Activated CD8-positive, alpha-beta memory T cell treated with anti-CD3 and anti-CD28 coated beads, Interleukin-2, amount 10 ng/mL, durations not matched to agents 7 days and 5 days (primary cell): Measurements from ENCODE around the gene KLK12. TPM values are rescaled to one million over a fixed set of nuclear protein-coding genes. Genes with fewer than 3 reads are reported as not detected.
"Not testable (repeated sequence)": the region's sequence is repeated elsewhere in the genome, so short reads cannot be mapped to it uniquely, and the experiment has no call there.

Experiments
- ATAC-seq: fragments of 150-1000 bp; cut with Tn5 transposase; one replicate; pipeline ENCODE4 v1.10.0; 2021; ENCODE audit warnings: moderate library complexity
- CTCF ChIA-PET: fragments of 350-600 bp; sonication (Branson Sonifier 250); formaldehyde crosslinking; loops from one replicate; lab custom pipeline; 2021; ENCODE audit warnings: antibody characterized with exemption; lab: Charles Lee
- DNase-seq: peaks from one replicate; pipeline ENCODE4 v3.0.0-alpha.2; 2020
- H3K27ac Mint-ChIP-seq: one replicate; pipeline ENCODE4 v1.8.0; 2021; ENCODE audit warnings: mild to moderate bottlenecking, mixed read lengths
- H3K27me3 Mint-ChIP-seq: one replicate; pipeline ENCODE4 v1.8.0; 2021; ENCODE audit warnings: mixed read lengths
- H3K36me3 Mint-ChIP-seq: one replicate; pipeline ENCODE4 v1.8.0; 2021; ENCODE audit warnings: mild to moderate bottlenecking, mixed read lengths
- H3K4me1 Mint-ChIP-seq: one replicate; pipeline ENCODE4 v1.8.0; 2021; ENCODE audit warnings: mixed read lengths
- H3K4me3 Mint-ChIP-seq: one replicate; pipeline ENCODE4 v1.8.0; 2021; ENCODE audit warnings: mild to moderate bottlenecking, moderate library complexity, mixed read lengths
- H3K9me3 Mint-ChIP-seq: one replicate; pipeline ENCODE4 v1.8.0; 2022; ENCODE audit warnings: low read depth, mixed read lengths
- total RNA-seq, 2 experiments: library from RNA; stranded (reverse); gene quantifications; one replicate each; pipeline ENCODE4 v1.2.3, GENCODE V29; 2021

KLK12 gene
- total RNA-seq, 2 experiments from 2014 or later = not detected

DNA sequence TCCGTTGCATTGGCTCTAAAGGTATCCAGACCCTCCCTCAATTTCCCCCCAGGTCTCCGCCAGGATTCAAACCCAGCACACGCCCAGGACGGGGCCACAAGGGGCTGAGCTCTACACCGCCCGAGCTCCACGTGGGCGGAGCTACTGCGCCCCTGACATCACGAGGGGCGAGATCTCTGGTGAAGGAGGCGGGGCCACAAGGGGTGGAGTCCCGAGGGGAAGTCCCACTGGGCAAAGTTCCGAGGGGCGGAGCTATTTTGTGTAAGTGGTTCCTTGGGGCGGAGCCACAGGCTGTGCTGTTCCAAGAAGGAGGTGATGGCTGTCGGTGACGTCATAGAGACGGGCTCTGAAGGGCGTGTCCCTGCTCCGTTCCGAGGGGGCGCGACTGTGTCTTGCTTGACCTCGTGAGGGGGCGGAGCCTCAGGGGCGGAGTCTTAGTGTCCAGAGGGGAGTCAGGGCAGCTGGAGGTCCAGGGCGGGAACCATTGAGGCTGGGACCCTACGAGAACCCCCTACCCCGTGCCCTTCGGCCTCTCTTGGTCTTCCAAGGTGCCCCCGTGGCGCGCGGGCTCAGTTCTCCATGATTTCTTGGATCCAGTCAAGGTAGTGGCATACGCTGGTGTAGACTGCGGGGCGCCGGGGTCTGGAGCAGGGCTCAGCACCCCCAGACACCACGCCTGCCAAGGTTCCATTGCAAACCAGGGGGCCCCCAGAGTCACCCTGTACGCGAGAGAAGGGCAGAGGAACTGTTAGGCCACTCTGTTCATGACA lies 32.1 kb downstream of the KLK12 start:
- Mint-ChIP-seq H3K27ac (no peak overlapping the region), H3K27me3 (peaks cover 23% of the 10 kb centered on the region)

GRCh38 chr19:51002089-51002532 lies 32.7 kb downstream of the KLK12 start:
- no peaks in the 10 kb centered on the region for H3K4me1 Mint-ChIP-seq
- CTCF ChIA-PET = no interaction called here
- no peak overlapping the region for H3K4me3 Mint-ChIP-seq
- H3K9me3 Mint-ChIP-seq = no peaks in the 10 kb centered on the region
- DNase-seq (no peak), ATAC-seq (no peak)
- no peak overlapping the region for H3K27ac Mint-ChIP-seq
- H3K27me3 Mint-ChIP-seq = peaks cover 23% of the 10 kb centered on the region
- H3K36me3 Mint-ChIP-seq = no peaks in the 10 kb centered on the region

More for the DNA sequence above, 32.1 kb downstream of the KLK12 start:
- Mint-ChIP-seq H3K4me3 (no peak overlapping the region), H3K36me3 (no peaks in the 10 kb centered on the region), H3K4me1 (no peaks in the 10 kb centered on the region), H3K9me3 (no peaks in the 10 kb centered on the region)
- ATAC-seq (peak; percentile 55), DNase-seq (peak; percentile 58)
- CTCF ChIA-PET = no interaction called here

GRCh38 chr19:51001515-51001914 lies 33.3 kb downstream of the KLK12 start, which contains the start of gene KLK8:
Gene KLK8, minus strand, starts transcription at chr19:51001604. Its CDS starts 437 bp downstream, at chr19:51001167.
- Mint-ChIP-seq H3K27me3 (peaks cover 23% of the 10 kb centered on the region), H3K4me3 (no peak within 1 kb of the TSS), H3K27ac (no peak within 1 kb of the TSS), H3K36me3 (no peaks in the 10 kb centered on the region), H3K9me3 (no peaks in the 10 kb centered on the region), H3K4me1 (no peaks in the 10 kb centered on the region)
- CTCF ChIA-PET = interaction anchor here (0.8 kb wide), 1 partner anchor 15 kb away, joined by 3 read pairs; no protein-coding TSS in a partner anchor
- ATAC-seq = no peak
- DNase-seq = no peak

GRCh38 chr19:51000981-51001380 lies 33.8 kb downstream of the KLK12 start:
- Mint-ChIP-seq H3K27me3 (peaks cover 19% of the 10 kb centered on the region), H3K4me3 (no peak overlapping the region)

GRCh38 chr19:51000426-51000825 lies 34.4 kb downstream of the KLK12 start:
- Mint-ChIP-seq H3K27me3 (peaks cover 19% of the 10 kb centered on the region), H3K9me3 (no peaks in the 10 kb centered on the region), H3K27ac (no peak overlapping the region), H3K4me1 (no peaks in the 10 kb centered on the region), H3K4me3 (no peak overlapping the region), H3K36me3 (no peaks in the 10 kb centered on the region)
- ATAC-seq (no peak), DNase-seq (no peak)
- CTCF ChIA-PET = no interaction called here

More at GRCh38 chr19:51000981-51001380, 33.8 kb downstream of the KLK12 start:
- Mint-ChIP-seq H3K27ac (no peak overlapping the region), H3K4me1 (no peaks in the 10 kb centered on the region), H3K9me3 (no peaks in the 10 kb centered on the region), H3K36me3 (no peaks in the 10 kb centered on the region)
- CTCF ChIA-PET = interaction anchor here (0.8 kb wide), 1 partner anchor 16 kb away, joined by 3 read pairs; no protein-coding TSS in a partner anchor
- DNase-seq (no peak), ATAC-seq (no peak)

GRCh38 chr19:50998686-50999085 lies 36.1 kb downstream of the KLK12 start:
- CTCF ChIA-PET = no interaction called here
- no peak overlapping the region for H3K27ac Mint-ChIP-seq
- H3K4me1 Mint-ChIP-seq = no peaks in the 10 kb centered on the region
- ATAC-seq = no peak
- no peaks in the 10 kb centered on the region for H3K36me3 Mint-ChIP-seq
- H3K27me3 Mint-ChIP-seq = peaks cover 19% of the 10 kb centered on the region
- H3K4me3 Mint-ChIP-seq = no peak overlapping the region
- DNase-seq = no peak
- peaks cover 2% of the 10 kb centered on the region for H3K9me3 Mint-ChIP-seq

DNA sequence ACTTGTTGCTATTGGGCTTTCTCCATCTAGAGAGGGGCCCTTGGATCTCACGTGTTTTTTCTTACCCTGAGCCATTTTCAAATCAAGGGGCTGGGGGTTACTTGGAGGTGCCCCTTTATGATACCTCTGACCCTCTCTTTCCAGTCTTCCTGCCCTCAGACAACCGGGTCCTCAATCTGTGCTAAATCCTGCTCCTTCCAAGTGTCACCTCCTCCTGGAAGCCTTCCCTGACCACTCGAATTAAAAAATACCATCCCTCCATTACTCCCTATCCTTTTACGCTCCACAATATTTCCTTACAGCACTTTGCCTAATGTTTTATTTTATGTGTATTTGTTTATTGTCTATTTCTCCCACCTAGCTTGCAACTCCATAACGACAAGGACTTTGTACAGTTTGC lies 36.7 kb downstream of the KLK12 start:
- H3K36me3 Mint-ChIP-seq = no peaks in the 10 kb centered on the region
- CTCF ChIA-PET = no interaction called here
- H3K27me3 Mint-ChIP-seq = peaks cover 19% of the 10 kb centered on the region
- no peak overlapping the region for H3K27ac Mint-ChIP-seq
- no peak for DNase-seq
- peaks cover 2% of the 10 kb centered on the region for H3K9me3 Mint-ChIP-seq
- no peaks in the 10 kb centered on the region for H3K4me1 Mint-ChIP-seq
- no peak for ATAC-seq
- H3K4me3 Mint-ChIP-seq = no peak overlapping the region

DNA sequence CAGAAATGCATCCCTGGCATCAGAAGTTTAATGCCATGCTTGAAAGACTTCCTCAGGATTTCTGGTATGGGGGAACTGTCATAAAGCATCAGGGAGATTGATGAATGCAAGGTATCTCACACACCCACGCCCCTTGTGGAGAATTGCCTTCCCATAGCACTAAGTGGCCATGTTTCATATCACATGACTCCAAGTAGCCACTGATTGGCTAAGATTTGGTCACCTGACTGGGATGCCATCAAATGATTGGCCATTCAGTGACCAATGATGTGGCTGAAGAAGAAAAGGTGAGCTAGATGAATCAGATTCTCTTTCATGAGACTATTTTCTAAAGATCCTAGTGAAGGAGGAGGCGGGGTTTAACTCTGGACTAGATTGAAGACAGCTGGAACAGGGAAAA lies 40.7 kb downstream of the KLK12 start:
- Mint-ChIP-seq H3K27me3 (peaks cover 14% of the 10 kb centered on the region), H3K9me3 (peaks cover 2% of the 10 kb centered on the region), H3K27ac (no peak overlapping the region), H3K4me1 (no peaks in the 10 kb centered on the region), H3K4me3 (no peak overlapping the region), H3K36me3 (no peaks in the 10 kb centered on the region)
- ATAC-seq = no peak
- no peak for DNase-seq
- CTCF ChIA-PET = no interaction called here

- Mint-ChIP-seq H3K4me3 (no peak overlapping the region), H3K27ac (no peak overlapping the region), H3K9me3 (peaks cover 2% of the 10 kb centered on the region), H3K36me3 (no peaks in the 10 kb centered on the region), H3K27me3 (peaks cover 13% of the 10 kb centered on the region), H3K4me1 (no peaks in the 10 kb centered on the region)
- ATAC-seq (no peak), DNase-seq (no peak)
- CTCF ChIA-PET = interaction anchor here (0.6 kb wide), 1 partner anchor 455 kb away, joined by 3 read pairs; no protein-coding TSS in a partner anchor
These were observed 42.2 kb downstream of the KLK12 start for GRCh38 chr19:50992666-50993035.

- CTCF ChIA-PET, ATAC-seq, H3K36me3 Mint-ChIP-seq, H3K4me3 Mint-ChIP-seq, H3K27ac Mint-ChIP-seq, DNase-seq, H3K9me3 Mint-ChIP-seq, H3K4me1 Mint-ChIP-seq: not testable (repeated sequence)
- H3K27me3 Mint-ChIP-seq = peaks cover 23% of the 10 kb centered on the region
These were observed 50.4 kb downstream of the KLK12 start for GRCh38 chr19:50984416-50984815.

DNA sequence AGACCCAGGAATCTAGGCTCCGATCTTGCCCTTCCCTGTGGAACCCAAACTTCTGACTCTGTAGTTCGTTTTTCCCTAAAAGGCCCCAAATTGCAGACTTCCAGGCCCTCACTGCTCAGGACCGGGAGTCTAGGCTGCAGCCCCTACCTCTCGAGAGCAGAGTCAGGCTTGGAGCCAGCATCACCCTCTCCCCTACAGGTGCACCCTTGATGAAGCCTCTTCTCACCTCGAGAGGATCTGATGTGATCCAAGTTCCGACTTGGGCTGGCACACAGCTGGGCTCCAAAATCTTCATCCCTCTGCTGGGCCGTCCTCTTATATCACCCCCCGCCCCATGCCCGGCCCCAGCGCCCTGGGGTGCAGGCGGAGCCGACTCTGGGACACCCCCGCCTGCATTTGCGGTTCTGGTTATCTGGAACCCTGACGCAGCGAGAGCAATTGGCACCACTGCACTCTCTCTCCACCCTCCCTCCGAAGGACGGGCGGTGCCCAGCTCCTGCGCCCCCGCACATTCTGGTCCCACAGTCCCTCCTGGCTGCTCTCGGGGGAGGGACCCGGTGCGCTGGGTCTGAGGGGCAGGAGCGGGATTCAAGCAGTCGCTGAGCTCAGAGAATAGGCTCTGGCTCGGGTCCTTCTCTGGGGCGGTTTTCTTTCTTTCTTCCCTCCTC lies 51.0 kb downstream of the KLK12 start, which contains the start of gene KLK7:
Gene KLK7 (minus strand): TSS at position 293 of the 668 bp plus-strand sequence. CDS start 1,518 bp downstream, outside the sequence.
- H3K27ac Mint-ChIP-seq = no peak within 1 kb of the TSS
- ATAC-seq (no peak), DNase-seq (no peak)
- H3K4me3 Mint-ChIP-seq = no peak within 1 kb of the TSS
- peaks cover 22% of the 10 kb centered on the region for H3K27me3 Mint-ChIP-seq
- H3K4me1 Mint-ChIP-seq = no peaks in the 10 kb centered on the region
- CTCF ChIA-PET = no interaction called here
- H3K9me3 Mint-ChIP-seq = no peaks in the 10 kb centered on the region
- H3K36me3 Mint-ChIP-seq = no peaks in the 10 kb centered on the region

DNA sequence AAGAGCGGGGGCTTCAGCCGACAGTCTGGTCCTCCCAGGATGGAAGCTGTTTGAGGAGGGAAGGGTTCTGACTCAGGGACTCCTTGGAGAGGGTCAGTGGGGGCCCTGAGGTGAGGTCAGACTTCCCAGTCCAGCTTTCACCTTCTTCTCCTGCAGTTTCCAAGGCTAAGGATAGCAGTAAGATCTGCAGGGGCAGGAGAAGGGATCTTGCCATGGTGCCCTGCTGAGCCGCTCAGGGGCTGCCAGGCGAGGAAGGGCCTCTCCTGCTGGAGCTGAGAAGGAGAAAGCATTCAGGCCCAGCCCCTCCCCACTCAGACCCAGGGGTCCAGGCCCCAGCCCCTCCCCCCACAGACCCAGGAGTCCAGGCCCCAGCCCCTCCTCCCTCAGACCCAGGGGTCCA lies 52.6 kb downstream of the KLK12 start:
- Mint-ChIP-seq H3K27me3 (peaks cover 17% of the 10 kb centered on the region), H3K9me3 (no peaks in the 10 kb centered on the region), H3K4me1 (no peaks in the 10 kb centered on the region), H3K27ac (no peak overlapping the region), H3K4me3 (no peak overlapping the region), H3K36me3 (no peaks in the 10 kb centered on the region)
- DNase-seq (no peak), ATAC-seq (no peak)
- CTCF ChIA-PET = no interaction called here

- CTCF ChIA-PET = no interaction called here
- H3K4me1 Mint-ChIP-seq = no peaks in the 10 kb centered on the region
These were observed 53.1 kb downstream of the KLK12 start for GRCh38 chr19:50981587-50982146.

More at GRCh38 chr19:50981587-50982146, 53.1 kb downstream of the KLK12 start:
- ATAC-seq (no peak), DNase-seq (no peak)
- Mint-ChIP-seq H3K9me3 (no peaks in the 10 kb centered on the region), H3K4me3 (no peak overlapping the region), H3K27me3 (peaks cover 15% of the 10 kb centered on the region), H3K27ac (no peak overlapping the region), H3K36me3 (no peaks in the 10 kb centered on the region)
